Natural killer cell (primary cell): ENCODE data around the gene OXER1. TPM values are rescaled to one million over a fixed set of nuclear protein-coding genes. Genes with fewer than 3 reads are reported as not detected.
A peak's percentile ranks its signal among the peaks of the same experiment; 100 is the strongest.

Experiments used
- ATAC-seq, 3 donors: fragments of 150-1000 bp in 2 of 3; fragments of 200-7000 bp in 1 of 3; cut with Tn5 transposase; 1 replicate in 1 of 3; 2 replicates in 2 of 3; pipeline ENCODE4 v1.10.0; 2021; ENCODE audit warnings: mild to moderate bottlenecking in 2 of 3, moderate library complexity in 2 of 3
- DNase-seq, 2 donors: peaks; one replicate each; pipeline versions ENCODE4 v3.0.0 to v3.0.0-alpha.2; 2013 to 2021; ENCODE audit warnings: mixed read lengths in 1 of 2
- H3K27ac ChIP-seq: one replicate; pipeline ENCODE4 v1.5.1; 2013; ENCODE audit warnings: mild to moderate bottlenecking, low read length
- H3K27me3 ChIP-seq: one replicate; pipeline ENCODE4 v1.6.1; 2013; ENCODE audit warnings: low read length; ENCODE audit not compliant: control insufficient read depth, insufficient read depth
- H3K36me3 ChIP-seq: one replicate; pipeline ENCODE4 v1.6.1; 2013; ENCODE audit warnings: low read length; ENCODE audit not compliant: control insufficient read depth, insufficient read depth
- H3K4me1 ChIP-seq: one replicate; pipeline ENCODE4 v1.6.1; 2013; ENCODE audit warnings: low read length; ENCODE audit not compliant: control insufficient read depth, insufficient read depth
- H3K4me3 ChIP-seq: one replicate; pipeline ENCODE4 v1.5.1; 2013; ENCODE audit warnings: low read length
- H3K9me3 ChIP-seq: one replicate; pipeline ENCODE4 v1.6.1; 2013; ENCODE audit warnings: low read length; ENCODE audit not compliant: control insufficient read depth, insufficient read depth
- H3K27ac Mint-ChIP-seq, 2 donors: one replicate each; pipeline ENCODE4 v1.8.0; 2022; ENCODE audit warnings: mild to moderate bottlenecking in 2 of 2, mixed read lengths in 2 of 2, moderate library complexity in 1 of 2
- H3K27me3 Mint-ChIP-seq, 2 donors: one replicate each; pipeline ENCODE4 v1.8.0; 2022; ENCODE audit warnings: low read depth in 2 of 2, mixed read lengths in 2 of 2
- H3K36me3 Mint-ChIP-seq: one replicate; pipeline ENCODE4 v1.8.0; 2022; ENCODE audit warnings: mixed read lengths
- H3K4me1 Mint-ChIP-seq, 2 donors: one replicate each; pipeline ENCODE4 v1.8.0; 2022; ENCODE audit warnings: mixed read lengths in 2 of 2
- H3K4me3 Mint-ChIP-seq: one replicate; pipeline ENCODE4 v1.8.0; 2022; ENCODE audit warnings: mild to moderate bottlenecking, moderate library complexity, mixed read lengths
- H3K9me3 Mint-ChIP-seq, 2 donors: one replicate each; pipeline ENCODE4 v1.8.0; 2022; ENCODE audit warnings: mixed read lengths in 2 of 2
- WGBS: methylation state at CpG from one replicate; pipeline ENCODE4 v1.1.7; 2013; ENCODE audit warnings: missing lambda C conversion rate; ENCODE audit not compliant: insufficient coverage; 5-methylcytosine and 5-hydroxymethylcytosine counted together
- intact Hi-C: fragments of 100-400 bp; cut with micrococcal nuclease; formaldehyde crosslinking; loops from one replicate; pipeline ENCODE4 v1.14.2; 2022
- total RNA-seq, 4 donors: library from RNA; stranded (reverse); fragments of 120-200 nt in 1 of 4; gene quantifications; one replicate each; pipeline versions ENCODE4 v1.2.3 to v1.2.4, GENCODE V29; 2013 to 2022
- TF ChIP-seq, protein P1 (sequence below): fragments of 200-600 bp; IDR thresholded peaks from one replicate; pipeline ENCODE4 v1.8.0; 2022; ENCODE audit warnings: antibody characterized with exemption

Gene OXER1
- total RNA-seq, 3 donors from 2014 or later (not counting 1 experiment from before 2014, with no cell fraction given): 0.19 to 2.7 (median 0.41) TPM

DNA sequence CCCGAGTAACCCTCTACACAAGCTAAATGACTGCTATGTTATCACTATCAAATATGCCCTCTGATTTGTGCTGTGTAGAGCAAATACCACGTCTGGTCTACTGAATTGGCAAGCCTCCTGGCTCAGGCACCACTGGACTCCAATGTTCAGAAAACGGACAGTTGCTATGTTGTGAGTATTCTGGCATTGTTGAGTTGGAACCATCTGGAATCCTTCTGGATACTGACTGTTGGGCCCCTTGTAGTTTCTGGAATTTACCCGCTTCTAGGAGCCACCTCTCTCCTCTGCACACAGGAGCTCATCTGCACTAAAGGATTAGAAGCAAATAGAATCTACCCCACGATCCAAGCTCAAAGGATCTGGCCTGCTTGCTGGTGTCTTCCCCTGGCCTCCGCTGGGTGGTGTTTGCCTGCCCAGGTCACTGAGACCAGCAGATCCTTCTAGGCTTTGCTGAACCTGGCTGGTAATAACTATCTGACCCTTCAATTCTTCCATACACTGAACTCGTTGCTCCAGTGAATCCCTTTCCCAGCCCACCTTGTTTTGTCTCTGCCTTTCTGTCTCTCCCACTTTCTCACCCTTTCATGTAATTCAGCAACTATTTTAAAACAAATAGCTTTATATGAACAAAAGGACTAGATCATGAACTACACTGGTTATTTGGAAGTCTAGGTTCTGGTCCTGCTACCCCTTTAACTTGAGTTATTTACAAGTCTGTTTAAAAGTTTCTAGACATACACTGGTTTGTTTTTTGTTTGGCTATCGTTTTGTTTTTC lies 30.5 kb upstream of the OXER1 start:
- Mint-ChIP-seq H3K4me1 (peaks cover 7 to 13% of the 10 kb centered on the region in 2 donors), H3K27me3 (peaks cover 50 to 62% of the 10 kb centered on the region in 2 donors), H3K9me3 (no peaks in the 10 kb centered on the region), H3K36me3 (peaks cover 7% of the 10 kb centered on the region), H3K27ac (no peak overlapping the region), H3K4me3 (no peak overlapping the region)
- Histone ChIP-seq H3K4me1 (peaks cover 20% of the 10 kb centered on the region), H3K27ac (no peak overlapping the region), H3K36me3 (no peaks in the 10 kb centered on the region), H3K27me3 (peaks cover 5% of the 10 kb centered on the region), H3K4me3 (no peak overlapping the region), H3K9me3 (no peaks in the 10 kb centered on the region)
- DNase-seq: no peak
- intact Hi-C loops: no loop called here
- 85% methylated on average over 8 of the region's 8 CpGs for WGBS
- ATAC-seq: no peak
- TF ChIP-seq, protein P1, sequence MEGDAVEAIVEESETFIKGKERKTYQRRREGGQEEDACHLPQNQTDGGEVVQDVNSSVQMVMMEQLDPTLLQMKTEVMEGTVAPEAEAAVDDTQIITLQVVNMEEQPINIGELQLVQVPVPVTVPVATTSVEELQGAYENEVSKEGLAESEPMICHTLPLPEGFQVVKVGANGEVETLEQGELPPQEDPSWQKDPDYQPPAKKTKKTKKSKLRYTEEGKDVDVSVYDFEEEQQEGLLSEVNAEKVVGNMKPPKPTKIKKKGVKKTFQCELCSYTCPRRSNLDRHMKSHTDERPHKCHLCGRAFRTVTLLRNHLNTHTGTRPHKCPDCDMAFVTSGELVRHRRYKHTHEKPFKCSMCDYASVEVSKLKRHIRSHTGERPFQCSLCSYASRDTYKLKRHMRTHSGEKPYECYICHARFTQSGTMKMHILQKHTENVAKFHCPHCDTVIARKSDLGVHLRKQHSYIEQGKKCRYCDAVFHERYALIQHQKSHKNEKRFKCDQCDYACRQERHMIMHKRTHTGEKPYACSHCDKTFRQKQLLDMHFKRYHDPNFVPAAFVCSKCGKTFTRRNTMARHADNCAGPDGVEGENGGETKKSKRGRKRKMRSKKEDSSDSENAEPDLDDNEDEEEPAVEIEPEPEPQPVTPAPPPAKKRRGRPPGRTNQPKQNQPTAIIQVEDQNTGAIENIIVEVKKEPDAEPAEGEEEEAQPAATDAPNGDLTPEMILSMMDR: no peak

DNA sequence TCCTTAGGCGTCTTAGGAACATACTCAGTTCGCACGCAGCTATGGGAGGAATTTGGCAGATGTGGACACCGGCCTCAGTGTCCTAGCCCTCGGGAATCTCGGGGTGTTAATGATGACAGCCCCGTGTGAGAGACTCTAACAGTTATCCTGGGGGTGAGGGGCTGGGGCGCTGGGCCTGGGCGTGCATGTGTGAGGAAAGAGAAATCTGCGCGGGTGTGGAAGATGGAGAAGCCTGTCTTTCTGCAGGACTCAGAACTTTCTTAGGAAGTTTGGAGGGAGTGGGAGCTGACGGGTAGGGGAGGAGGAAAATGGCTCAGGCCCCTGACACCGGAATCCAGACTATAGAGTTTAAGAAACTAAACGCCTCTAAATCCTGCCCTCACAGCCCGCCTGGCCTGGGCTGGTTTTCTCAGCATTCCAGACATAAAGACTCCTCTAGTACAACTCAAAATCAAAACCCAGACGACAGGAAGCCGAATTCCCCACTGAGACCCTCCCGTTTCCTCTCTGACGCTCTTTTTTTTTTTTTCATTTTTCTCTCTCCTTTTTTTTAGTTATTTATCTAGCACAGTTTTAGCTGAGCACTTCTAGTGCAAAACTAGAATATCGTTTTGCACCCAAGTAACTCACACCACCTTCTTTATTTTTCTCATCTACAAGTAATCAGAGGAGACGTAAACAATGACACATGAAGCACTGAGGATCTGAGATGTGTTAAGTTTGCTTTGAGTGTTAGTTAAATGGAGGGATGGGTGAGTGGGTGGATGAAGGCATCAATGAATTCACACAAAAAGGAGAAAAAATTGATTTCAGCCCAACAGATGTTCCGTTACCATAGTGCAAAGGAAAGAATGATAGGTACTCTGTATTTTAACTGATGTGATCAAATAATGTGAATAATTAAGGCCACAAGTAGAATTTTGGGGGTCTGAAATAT lies 29.7 kb upstream of the OXER1 start:
- peaks cover 5% of the 10 kb centered on the region for H3K27me3 ChIP-seq
- no peak for DNase-seq
- no peak overlapping the region for H3K27ac ChIP-seq
- no peaks in the 10 kb centered on the region for H3K36me3 ChIP-seq
- H3K9me3 ChIP-seq: no peaks in the 10 kb centered on the region
- TF ChIP-seq, protein P1: no peak
- WGBS: 50% methylated on average over 20 of the region's 22 CpGs
- H3K4me3 ChIP-seq: peak overlapping the region; percentile 12
- intact Hi-C loops: no loop called here
- peaks cover 7% of the 10 kb centered on the region for H3K36me3 Mint-ChIP-seq
- H3K4me3 Mint-ChIP-seq: peak overlapping the region; percentile 77
- H3K27ac Mint-ChIP-seq: no peak overlapping the region
- peaks cover 50 to 65% of the 10 kb centered on the region in 2 donors for H3K27me3 Mint-ChIP-seq
- peaks cover 7 to 14% of the 10 kb centered on the region in 2 donors for H3K4me1 Mint-ChIP-seq
- no peak for ATAC-seq
- no peaks in the 10 kb centered on the region for H3K9me3 Mint-ChIP-seq
- peaks cover 21% of the 10 kb centered on the region for H3K4me1 ChIP-seq

DNA sequence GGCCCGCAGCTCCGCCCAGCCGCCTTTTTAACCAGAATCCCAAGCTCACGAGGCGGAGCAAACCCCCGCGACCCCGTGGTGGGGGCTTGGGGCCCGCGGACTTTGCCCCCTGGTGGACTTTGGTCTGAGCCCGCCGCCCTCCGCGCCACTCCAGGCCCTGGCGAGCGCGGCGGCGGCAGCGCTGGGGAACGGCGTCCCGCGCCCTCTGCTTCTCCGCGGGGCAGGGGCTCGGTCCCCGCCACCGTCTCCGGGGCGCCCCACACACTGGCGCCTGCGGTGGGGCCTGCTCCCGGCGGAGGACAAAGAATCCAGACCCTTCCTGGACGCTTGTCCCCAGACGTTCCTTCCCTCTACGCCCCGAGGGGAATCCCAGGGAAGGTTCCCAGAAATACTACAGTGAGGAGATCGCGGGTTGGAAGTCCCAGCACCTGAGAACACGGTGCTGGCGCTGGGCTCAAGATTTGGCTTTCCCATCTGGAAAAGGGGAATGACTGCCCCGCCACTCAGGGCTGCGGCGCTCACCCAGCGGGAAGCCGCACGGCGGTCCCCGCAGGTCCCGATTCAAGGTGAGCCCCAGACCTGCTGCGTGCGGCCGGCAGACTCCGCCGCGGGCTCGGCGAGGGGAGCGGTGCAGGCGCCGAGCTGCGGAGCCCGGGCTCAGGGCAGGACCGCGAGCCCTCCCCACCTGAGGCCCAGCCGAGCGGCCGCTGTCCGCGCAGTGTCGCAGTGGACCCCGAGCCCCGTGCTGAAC lies 28.8 kb upstream of the OXER1 start, which contains the start of gene HAAO:
Gene HAAO, minus strand, starts transcription at position 1 of the 751 bp plus-strand sequence. CDS start 47 bp downstream, outside the sequence.
- H3K27me3 Mint-ChIP-seq: peaks cover 50 to 68% of the 10 kb centered on the region in 2 donors
- peaks cover 7% of the 10 kb centered on the region for H3K36me3 Mint-ChIP-seq
- H3K4me3 Mint-ChIP-seq: peak within 1 kb of the TSS; percentile 87
- Histone ChIP-seq H3K4me1 (peaks cover 29% of the 10 kb centered on the region), H3K27ac (no peak within 1 kb of the TSS), H3K36me3 (no peaks in the 10 kb centered on the region), H3K27me3 (peaks cover 5% of the 10 kb centered on the region), H3K9me3 (no peaks in the 10 kb centered on the region), H3K4me3 (peak within 1 kb of the TSS; percentile 44)
- intact Hi-C loops: no loop called here
- H3K9me3 Mint-ChIP-seq: no peaks in the 10 kb centered on the region
- H3K27ac Mint-ChIP-seq: no peak within 1 kb of the TSS
- TF ChIP-seq, protein P1: no peak
- WGBS: 2% methylated on average over 75 of the region's 75 CpGs
- ATAC-seq (peak in 2 of 3 donors; percentile 44 to 57), DNase-seq (peak in 1 of 2 donors; percentile 35)
- H3K4me1 Mint-ChIP-seq: peaks cover 7 to 22% of the 10 kb centered on the region in 2 donors
